Measurements from ENCODE around the gene AGAP1. TPM values are rescaled to one million over a fixed set of nuclear protein-coding genes. Genes with fewer than 3 reads are reported as not detected.

Gene AGAP1
- total RNA-seq, 1 donor from 2014 or later: 39.4 TPM

DNA sequence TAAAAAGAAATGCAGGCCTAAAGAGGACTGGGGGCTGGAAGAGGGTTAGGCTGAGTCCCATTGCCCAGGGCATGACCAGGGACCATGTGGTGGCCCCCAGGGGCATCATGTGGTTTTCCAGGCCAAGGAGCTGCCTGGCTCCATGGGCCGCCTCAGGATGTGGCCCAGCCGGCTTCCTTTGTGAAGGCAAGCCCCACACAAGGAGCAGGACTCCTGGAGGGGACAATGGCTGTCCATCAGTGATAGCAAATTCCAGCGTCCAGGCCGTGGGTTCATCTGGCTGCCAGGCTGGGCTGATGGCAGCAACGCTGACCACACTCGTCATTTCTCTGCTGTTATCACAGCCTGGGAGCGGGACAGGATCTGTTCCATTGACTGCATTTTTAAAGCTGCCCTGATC lies 591.8 kb downstream of the AGAP1 start:
- H3K9ac ChIP-seq (ENCODE audit: low read length): no peak overlapping the region
- no peaks in the 10 kb centered on the region for H3K9me3 ChIP-seq (ENCODE audit: insufficient read depth, low read depth, low read length)
- Mint-ChIP-seq H3K27ac (ENCODE audit: unreplicated experiment) (peak overlapping the region; percentile 66), H3K9me3 (ENCODE audit: unreplicated experiment) (no peaks in the 10 kb centered on the region), H3K4me1 (ENCODE audit: low read depth, unreplicated experiment) (peaks cover 27% of the 10 kb centered on the region), H3K27me3 (ENCODE audit: low read depth, unreplicated experiment) (no peaks in the 10 kb centered on the region), H3K36me3 (ENCODE audit: low read depth, unreplicated experiment) (no peaks in the 10 kb centered on the region), H3K4me3 (ENCODE audit: unreplicated experiment) (no peak overlapping the region)
- H3K4me2 ChIP-seq (ENCODE audit: low read length): no peak overlapping the region
- H3K4me3 ChIP-seq (ENCODE audit: insufficient read depth, low read depth, low read length): no peak overlapping the region
- DNase-seq (ENCODE audit: low read depth) (no peak), FAIRE-seq (no peak)
- H4K20me1 ChIP-seq (ENCODE audit: insufficient read depth, low read length): no peaks in the 10 kb centered on the region
- no peaks in the 10 kb centered on the region for H3K36me3 ChIP-seq (ENCODE audit: insufficient read depth, low read length)
- no peak overlapping the region for H3K27ac ChIP-seq (ENCODE audit: low read depth, low read length)
- TF ChIP-seq EZH2 (IDR thresholded peaks at IDR 0.05; ENCODE audit: insufficient read depth, low read length) (no peak), CTCF (IDR thresholded peaks at IDR 0.05; ENCODE audit: insufficient read depth, low read depth, low read length) (no peak)
- H2AFZ ChIP-seq (ENCODE audit: low read depth, low read length): no peak overlapping the region
- H3K27me3 ChIP-seq (ENCODE audit: insufficient read depth, low read length): no peaks in the 10 kb centered on the region
- peaks cover 6% of the 10 kb centered on the region for H3K4me1 ChIP-seq (ENCODE audit: insufficient read depth, low read length)
- H3K79me2 ChIP-seq (ENCODE audit: insufficient read depth, low read length): no peaks in the 10 kb centered on the region

- H3K27ac Mint-ChIP-seq (ENCODE audit: unreplicated experiment): peak overlapping the region; percentile 58
- FAIRE-seq: no peak
Measured at GRCh38 chr2:236086403-236086970, 592.6 kb downstream of the AGAP1 start.

More at GRCh38 chr2:236086403-236086970, 592.6 kb downstream of the AGAP1 start:
- H3K36me3 Mint-ChIP-seq (ENCODE audit: low read depth, unreplicated experiment): no peaks in the 10 kb centered on the region
- H3K4me3 ChIP-seq (ENCODE audit: insufficient read depth, low read depth, low read length): no peak overlapping the region
- H2AFZ ChIP-seq (ENCODE audit: low read depth, low read length): no peak overlapping the region
- H3K27ac ChIP-seq (ENCODE audit: low read depth, low read length): no peak overlapping the region
- peaks cover 6% of the 10 kb centered on the region for H3K4me1 ChIP-seq (ENCODE audit: insufficient read depth, low read length)
- H4K20me1 ChIP-seq (ENCODE audit: insufficient read depth, low read length): no peaks in the 10 kb centered on the region
- no peaks in the 10 kb centered on the region for H3K27me3 ChIP-seq (ENCODE audit: insufficient read depth, low read length)
- H3K9me3 Mint-ChIP-seq (ENCODE audit: unreplicated experiment): no peaks in the 10 kb centered on the region
- no peaks in the 10 kb centered on the region for H3K36me3 ChIP-seq (ENCODE audit: insufficient read depth, low read length)
- H3K27me3 Mint-ChIP-seq (ENCODE audit: low read depth, unreplicated experiment): no peaks in the 10 kb centered on the region
- H3K9ac ChIP-seq (ENCODE audit: low read length): no peak overlapping the region
- TF ChIP-seq EZH2 (IDR thresholded peaks at IDR 0.05; ENCODE audit: insufficient read depth, low read length) (no peak), CTCF (IDR thresholded peaks at IDR 0.05; ENCODE audit: insufficient read depth, low read depth, low read length) (no peak)
- H3K4me1 Mint-ChIP-seq (ENCODE audit: low read depth, unreplicated experiment): peaks cover 23% of the 10 kb centered on the region
- H3K4me2 ChIP-seq (ENCODE audit: low read length): no peak overlapping the region
- no peak for DNase-seq (ENCODE audit: low read depth)
- H3K9me3 ChIP-seq (ENCODE audit: insufficient read depth, low read depth, low read length): no peaks in the 10 kb centered on the region
- no peak overlapping the region for H3K4me3 Mint-ChIP-seq (ENCODE audit: unreplicated experiment)
- no peaks in the 10 kb centered on the region for H3K79me2 ChIP-seq (ENCODE audit: insufficient read depth, low read length)
